ENCODE measurements around the gene MKNK1.

The MKNK1 gene

GRCh38 chr1:46544561-46545240 lies 59.4 kb downstream of the MKNK1 start:
- no peak overlapping the region for H3K4me3 ChIP-seq (ENCODE audit: low read depth, low read length)
- no peak for TF ChIP-seq CTCF (IDR thresholded peaks at IDR 0.05; ENCODE audit: low read depth, low read length)
- no peak for TF ChIP-seq MAX (IDR thresholded peaks at IDR 0.05; ENCODE audit: low read depth, low read length)
- no peak for TF ChIP-seq POLR2A (IDR thresholded peaks at IDR 0.05; ENCODE audit: extremely low read depth, insufficient read length)
- no peak for TF ChIP-seq MYC (IDR thresholded peaks at IDR 0.05; ENCODE audit: low read depth, low read length)
- DNase-seq (ENCODE audit: low read depth), result no peak

- no peak overlapping the region for H3K4me3 ChIP-seq (ENCODE audit: low read depth, low read length)
- TF ChIP-seq MYC (IDR thresholded peaks at IDR 0.05; ENCODE audit: low read depth, low read length) (no peak), MAX (IDR thresholded peaks at IDR 0.05; ENCODE audit: low read depth, low read length) (no peak), CTCF (IDR thresholded peaks at IDR 0.05; ENCODE audit: low read depth, low read length) (no peak), POLR2A (IDR thresholded peaks at IDR 0.05; ENCODE audit: extremely low read depth, insufficient read length) (no peak)
- no peak for DNase-seq (ENCODE audit: low read depth)
Measured at GRCh38 chr1:46543761-46544560, 60.1 kb downstream of the MKNK1 start.

- H3K4me3 ChIP-seq (ENCODE audit: low read depth, low read length), result no peak overlapping the region
- DNase-seq (ENCODE audit: low read depth), result no peak
- no peak for TF ChIP-seq MYC (IDR thresholded peaks at IDR 0.05; ENCODE audit: low read depth, low read length)
- TF ChIP-seq POLR2A (IDR thresholded peaks at IDR 0.05; ENCODE audit: extremely low read depth, insufficient read length), result no peak
- no peak for TF ChIP-seq MAX (IDR thresholded peaks at IDR 0.05; ENCODE audit: low read depth, low read length)
- no peak for TF ChIP-seq CTCF (IDR thresholded peaks at IDR 0.05; ENCODE audit: low read depth, low read length)
Measured at GRCh38 chr1:46543382-46543760, 60.7 kb downstream of the MKNK1 start.

GRCh38 chr1:46539972-46540371 lies 64.1 kb downstream of the MKNK1 start:
- TF ChIP-seq MYC (IDR thresholded peaks at IDR 0.05; ENCODE audit: low read depth, low read length), result no peak
- no peak for TF ChIP-seq MAX (IDR thresholded peaks at IDR 0.05; ENCODE audit: low read depth, low read length)
- no peak for TF ChIP-seq POLR2A (IDR thresholded peaks at IDR 0.05; ENCODE audit: extremely low read depth, insufficient read length)
- TF ChIP-seq CTCF (IDR thresholded peaks at IDR 0.05; ENCODE audit: low read depth, low read length), result no peak
- H3K4me3 ChIP-seq (ENCODE audit: low read depth, low read length), result no peak overlapping the region
- no peak for DNase-seq (ENCODE audit: low read depth)

- TF ChIP-seq POLR2A (IDR thresholded peaks at IDR 0.05; ENCODE audit: extremely low read depth, insufficient read length) (no peak), MAX (IDR thresholded peaks at IDR 0.05; ENCODE audit: low read depth, low read length) (no peak), MYC (IDR thresholded peaks at IDR 0.05; ENCODE audit: low read depth, low read length) (no peak)
- H3K4me3 ChIP-seq (ENCODE audit: low read depth, low read length), result no peak overlapping the region
- no peak for DNase-seq (ENCODE audit: low read depth)
Measured at GRCh38 chr1:46538147-46538546, 65.9 kb downstream of the MKNK1 start.

GRCh38 chr1:46537651-46538050 lies 66.4 kb downstream of the MKNK1 start:
- TF ChIP-seq CTCF (IDR thresholded peaks at IDR 0.05; ENCODE audit: low read depth, low read length), result no peak
- no peak for TF ChIP-seq POLR2A (IDR thresholded peaks at IDR 0.05; ENCODE audit: extremely low read depth, insufficient read length)
- no peak for TF ChIP-seq MAX (IDR thresholded peaks at IDR 0.05; ENCODE audit: low read depth, low read length)
- no peak for TF ChIP-seq MYC (IDR thresholded peaks at IDR 0.05; ENCODE audit: low read depth, low read length)
- H3K4me3 ChIP-seq (ENCODE audit: low read depth, low read length), result no peak overlapping the region
- no peak for DNase-seq (ENCODE audit: low read depth)
